GM06990 (cell line): ENCODE data around the gene STIM2.

Experiments used
- DNase-seq: peaks from one replicate; pipeline ENCODE4 v3.0.0-alpha.2; 2011; ENCODE audit not compliant: insufficient read length; ENCODE audit errors: extremely low read depth
- H3K27me3 ChIP-seq: replicated peaks from 2 replicates; pipeline ENCODE4 v1.6.0; 2011; ENCODE audit warnings: low read length; ENCODE audit not compliant: control insufficient read depth, insufficient read depth
- H3K36me3 ChIP-seq: 2 replicates; pipeline ENCODE4 v1.5.1; 2011; ENCODE audit warnings: low read length; ENCODE audit not compliant: control insufficient read depth, insufficient read depth
- H3K4me3 ChIP-seq: replicated peaks from 2 replicates; pipeline ENCODE4 v1.5.1; 2011; ENCODE audit warnings: low read depth, mild to moderate bottlenecking, control low read depth, low read length
- TF ChIP-seq, protein P1 (sequence below): IDR thresholded peaks from 2 replicates; pipeline ENCODE4 v1.5.1; 2011; ENCODE audit warnings: low read length, control low read depth, mild to moderate bottlenecking, inconsistent platforms; ENCODE audit not compliant: insufficient read depth, poor library complexity, severe bottlenecking

Gene STIM2

DNA sequence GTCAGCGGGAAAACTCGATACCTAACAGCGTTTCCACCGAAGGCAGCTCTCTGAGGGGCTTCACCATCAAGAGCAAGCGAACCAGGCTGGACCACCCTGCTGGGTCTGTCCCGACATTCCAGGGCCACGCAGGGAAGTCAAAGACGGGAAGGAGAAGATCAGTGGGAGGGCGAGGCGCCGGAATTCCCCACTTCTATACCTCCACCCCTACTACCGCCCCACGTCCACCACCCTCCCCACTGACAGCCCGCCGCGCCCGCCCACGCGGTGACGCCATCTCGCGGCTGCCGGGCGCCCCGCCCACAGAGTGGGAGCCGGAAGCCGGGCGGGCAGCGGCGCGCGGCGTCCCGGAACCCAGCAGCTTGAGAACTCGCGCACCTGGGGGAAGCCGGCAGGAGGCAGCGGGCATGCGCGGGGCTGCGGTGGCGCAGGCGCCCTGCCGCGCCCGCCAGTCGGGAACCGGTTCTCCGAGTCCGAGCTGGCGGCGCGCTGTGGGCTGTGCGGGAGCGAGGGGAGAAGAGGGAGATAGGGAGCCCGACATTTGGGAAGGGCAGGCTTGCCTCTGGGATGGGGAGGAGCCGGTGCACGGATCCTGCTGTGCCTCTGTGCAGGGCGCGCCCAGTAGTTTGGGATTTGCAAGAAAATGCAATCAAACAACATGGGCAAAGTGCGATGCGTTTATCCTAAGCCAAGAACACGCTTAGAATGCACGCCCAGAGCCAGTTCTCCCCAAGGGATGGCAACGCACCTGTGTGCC lies 3.2 kb upstream of the STIM2 start:
- peak; percentile 96 for DNase-seq
- Histone ChIP-seq H3K36me3 (no peaks in the 10 kb centered on the region), H3K27me3 (no peaks in the 10 kb centered on the region), H3K4me3 (peak overlapping the region; percentile 82)
- TF ChIP-seq, protein P1, sequence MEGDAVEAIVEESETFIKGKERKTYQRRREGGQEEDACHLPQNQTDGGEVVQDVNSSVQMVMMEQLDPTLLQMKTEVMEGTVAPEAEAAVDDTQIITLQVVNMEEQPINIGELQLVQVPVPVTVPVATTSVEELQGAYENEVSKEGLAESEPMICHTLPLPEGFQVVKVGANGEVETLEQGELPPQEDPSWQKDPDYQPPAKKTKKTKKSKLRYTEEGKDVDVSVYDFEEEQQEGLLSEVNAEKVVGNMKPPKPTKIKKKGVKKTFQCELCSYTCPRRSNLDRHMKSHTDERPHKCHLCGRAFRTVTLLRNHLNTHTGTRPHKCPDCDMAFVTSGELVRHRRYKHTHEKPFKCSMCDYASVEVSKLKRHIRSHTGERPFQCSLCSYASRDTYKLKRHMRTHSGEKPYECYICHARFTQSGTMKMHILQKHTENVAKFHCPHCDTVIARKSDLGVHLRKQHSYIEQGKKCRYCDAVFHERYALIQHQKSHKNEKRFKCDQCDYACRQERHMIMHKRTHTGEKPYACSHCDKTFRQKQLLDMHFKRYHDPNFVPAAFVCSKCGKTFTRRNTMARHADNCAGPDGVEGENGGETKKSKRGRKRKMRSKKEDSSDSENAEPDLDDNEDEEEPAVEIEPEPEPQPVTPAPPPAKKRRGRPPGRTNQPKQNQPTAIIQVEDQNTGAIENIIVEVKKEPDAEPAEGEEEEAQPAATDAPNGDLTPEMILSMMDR = no peak

DNA sequence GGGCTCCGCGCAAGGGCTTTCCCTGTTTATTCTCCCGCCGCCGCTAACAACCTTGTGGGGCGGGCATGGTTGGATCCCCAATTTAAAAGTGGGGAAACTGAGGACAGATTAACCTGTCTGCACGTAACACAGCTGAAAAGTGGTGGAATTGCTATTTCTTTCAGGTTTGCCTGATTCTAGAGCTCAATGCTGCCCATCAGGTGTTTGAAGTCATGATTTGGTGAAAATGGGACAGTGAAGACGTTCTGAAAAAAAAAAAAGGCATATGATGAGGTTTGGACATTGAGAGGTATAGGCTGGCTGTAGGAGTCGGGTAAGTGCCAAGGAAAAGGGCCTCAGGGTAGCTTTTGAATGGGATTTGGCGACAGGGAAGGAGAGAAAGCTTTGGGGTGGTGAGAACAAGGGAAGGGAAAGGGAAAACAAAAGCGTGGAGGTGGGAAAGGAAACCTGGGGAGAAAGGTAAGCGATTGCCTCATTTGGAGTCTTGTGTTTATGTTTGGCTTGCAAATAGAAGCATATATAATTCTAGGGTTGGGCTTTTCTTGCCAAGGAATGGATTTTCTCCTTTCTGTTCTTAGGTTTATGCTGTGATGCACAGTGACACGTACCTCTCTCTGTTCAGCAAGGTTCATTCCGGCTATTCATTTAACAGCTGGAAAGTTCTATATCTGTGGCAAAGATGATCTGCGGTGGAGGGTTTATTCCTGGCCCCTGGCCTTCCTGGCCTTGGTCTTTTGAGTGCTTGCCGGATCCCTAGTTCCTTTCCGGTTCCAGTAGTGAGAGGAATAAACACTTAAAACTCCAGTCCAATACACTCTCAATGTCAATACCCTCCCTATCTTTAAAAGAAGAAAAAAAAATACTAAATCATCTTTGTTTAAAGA lies 2.4 kb upstream of the STIM2 start:
- Histone ChIP-seq H3K27me3 (no peaks in the 10 kb centered on the region), H3K4me3 (peak overlapping the region; percentile 79), H3K36me3 (no peaks in the 10 kb centered on the region)
- TF ChIP-seq, protein P1 = no peak
- DNase-seq = no peak

DNA sequence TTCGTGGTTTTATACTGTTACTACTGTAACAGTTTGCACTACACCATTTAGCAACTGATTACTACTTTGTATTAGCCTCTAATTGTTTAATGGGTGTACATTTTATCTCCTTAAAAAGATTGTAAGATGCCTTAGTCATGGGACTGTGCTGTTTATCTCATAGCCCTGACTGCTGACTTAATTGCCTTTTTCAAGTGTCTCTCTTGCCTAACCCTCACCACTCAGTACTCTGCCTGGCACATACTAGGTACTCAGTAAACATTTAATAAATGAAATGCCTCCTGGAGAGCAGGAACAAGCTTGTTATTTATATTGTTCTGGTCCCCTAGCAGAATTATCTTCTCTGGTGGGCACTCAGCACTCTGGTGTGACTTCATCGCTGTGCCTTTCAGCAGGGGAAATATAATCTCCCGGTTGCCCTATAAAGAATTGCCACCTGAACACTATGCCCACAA lies 1.7 kb upstream of the STIM2 start:
- TF ChIP-seq, protein P1 = no peak
- no peak for DNase-seq
- no peaks in the 10 kb centered on the region for H3K27me3 ChIP-seq
- H3K36me3 ChIP-seq = no peaks in the 10 kb centered on the region
- H3K4me3 ChIP-seq = peak overlapping the region; percentile 79

DNA sequence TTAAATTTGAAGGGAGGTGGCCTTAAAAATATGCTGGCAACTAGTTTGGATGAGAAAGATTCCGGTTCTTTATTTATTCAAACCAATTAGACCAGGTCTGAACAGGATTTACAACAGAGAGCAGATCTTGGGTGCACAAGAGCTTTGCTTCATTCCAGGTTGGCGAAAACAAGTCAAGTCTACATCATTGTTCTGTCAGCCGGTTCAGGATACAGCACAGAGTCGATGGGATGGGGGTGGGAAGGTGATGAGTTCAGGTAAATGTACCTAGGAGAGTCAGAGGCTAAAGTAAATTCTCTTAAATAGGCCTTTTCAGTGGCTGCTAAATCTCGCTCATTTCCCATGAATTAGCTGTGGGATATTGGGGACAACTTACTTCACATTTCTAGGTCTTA lies 882 bp upstream of the STIM2 start:
- no peak for DNase-seq
- H3K4me3 ChIP-seq = peak overlapping the region; percentile 68

DNA sequence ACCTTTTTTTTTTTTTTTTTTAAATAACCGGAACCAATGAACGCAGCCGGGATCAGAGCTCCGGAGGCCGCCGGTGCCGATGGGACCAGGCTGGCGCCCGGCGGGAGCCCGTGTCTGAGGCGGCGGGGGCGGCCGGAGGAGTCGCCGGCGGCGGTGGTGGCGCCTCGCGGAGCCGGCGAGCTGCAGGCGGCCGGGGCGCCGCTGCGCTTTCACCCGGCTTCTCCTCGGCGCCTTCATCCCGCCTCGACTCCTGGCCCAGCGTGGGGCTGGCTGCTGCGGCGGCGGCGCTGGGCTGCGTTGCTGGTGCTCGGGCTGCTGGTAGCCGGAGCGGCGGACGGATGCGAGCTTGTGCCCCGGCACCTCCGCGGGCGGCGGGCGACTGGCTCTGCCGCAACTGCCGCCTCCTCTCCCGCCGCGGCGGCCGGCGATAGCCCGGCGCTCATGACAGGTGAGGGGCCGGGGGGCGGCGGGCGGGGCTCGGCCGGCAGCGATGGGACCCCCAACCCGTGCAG lies 337 bp downstream of the STIM2 start:
- TF ChIP-seq, protein P1 = no peak
- H3K4me3 ChIP-seq = peak overlapping the region; percentile 68
- no peaks in the 10 kb centered on the region for H3K27me3 ChIP-seq
- H3K36me3 ChIP-seq = no peaks in the 10 kb centered on the region
- peak; percentile 82 for DNase-seq

More for the DNA sequence above, 882 bp upstream of the STIM2 start:
- no peaks in the 10 kb centered on the region for H3K27me3 ChIP-seq
- H3K36me3 ChIP-seq = no peaks in the 10 kb centered on the region
- TF ChIP-seq, protein P1 = no peak
